ENCODE measurements around the gene MUCL3.
"Not testable (repeated sequence)": the region's sequence is repeated elsewhere in the genome, so short reads cannot be mapped to it uniquely, and the experiment has no call there.

The MUCL3 gene

GRCh38 chr6:30940361-30940986 lies at the start of gene MUCL3:
Gene MUCL3, plus strand, starts transcription at chr6:30940973. Its CDS starts 27 bp downstream, at chr6:30941000.
- DNase-seq (ENCODE audit: extremely low read depth in 1 of 2, low read depth in 1 of 2): no peak

- DNase-seq (ENCODE audit: extremely low read depth in 1 of 2, low read depth in 1 of 2): no peak
These were observed 49.4 kb upstream of the MUCL3 start for GRCh38 chr6:30891450-30891723.

- no peak for DNase-seq (ENCODE audit: extremely low read depth in 1 of 2, low read depth in 1 of 2)
These were observed 48.8 kb upstream of the MUCL3 start for GRCh38 chr6:30891816-30892538.

- DNase-seq (ENCODE audit: extremely low read depth in 1 of 2, low read depth in 1 of 2): no peak
These were observed 47.7 kb upstream of the MUCL3 start for GRCh38 chr6:30893001-30893591.

- DNase-seq (ENCODE audit: extremely low read depth in 1 of 2, low read depth in 1 of 2): no peak
These were observed 47.1 kb upstream of the MUCL3 start for GRCh38 chr6:30893666-30894065.

- no peak for DNase-seq (ENCODE audit: extremely low read depth in 1 of 2, low read depth in 1 of 2)
These were observed 46.4 kb upstream of the MUCL3 start for GRCh38 chr6:30894381-30894780.

GRCh38 chr6:30894935-30895334 lies 45.8 kb upstream of the MUCL3 start:
- DNase-seq (ENCODE audit: extremely low read depth in 1 of 2, low read depth in 1 of 2): no peak

GRCh38 chr6:30895343-30895742 lies 45.4 kb upstream of the MUCL3 start:
- no peak for DNase-seq (ENCODE audit: extremely low read depth in 1 of 2, low read depth in 1 of 2)

GRCh38 chr6:30896541-30896940 lies 44.2 kb upstream of the MUCL3 start:
- DNase-seq (ENCODE audit: extremely low read depth in 1 of 2, low read depth in 1 of 2): no peak

- no peak for DNase-seq (ENCODE audit: extremely low read depth in 1 of 2, low read depth in 1 of 2)
These were observed 42.9 kb upstream of the MUCL3 start for GRCh38 chr6:30897882-30898281.

GRCh38 chr6:30898750-30899360 lies 41.9 kb upstream of the MUCL3 start:
- no peak for DNase-seq (ENCODE audit: extremely low read depth in 1 of 2, low read depth in 1 of 2)

GRCh38 chr6:30900863-30901417 lies 39.8 kb upstream of the MUCL3 start:
- no peak for DNase-seq (ENCODE audit: extremely low read depth in 1 of 2, low read depth in 1 of 2)

GRCh38 chr6:30901436-30901835 lies 39.3 kb upstream of the MUCL3 start:
- DNase-seq (ENCODE audit: extremely low read depth in 1 of 2, low read depth in 1 of 2): no peak

- not testable (repeated sequence) for DNase-seq (ENCODE audit: extremely low read depth in 1 of 2, low read depth in 1 of 2)
These were observed 38.6 kb upstream of the MUCL3 start for GRCh38 chr6:30902196-30902595.

GRCh38 chr6:30902709-30903108 lies 38.1 kb upstream of the MUCL3 start:
- DNase-seq (ENCODE audit: extremely low read depth in 1 of 2, low read depth in 1 of 2): no peak

GRCh38 chr6:30903236-30903635 lies 37.5 kb upstream of the MUCL3 start:
- no peak for DNase-seq (ENCODE audit: extremely low read depth in 1 of 2, low read depth in 1 of 2)

- DNase-seq (ENCODE audit: extremely low read depth in 1 of 2, low read depth in 1 of 2): not testable (repeated sequence)
These were observed 33.4 kb upstream of the MUCL3 start for GRCh38 chr6:30907290-30907757.

GRCh38 chr6:30907758-30908591 lies 32.8 kb upstream of the MUCL3 start, which contains the start of gene GTF2H4:
Gene GTF2H4, plus strand, starts transcription at chr6:30908207.
- peak; percentile 88 to 97 for DNase-seq (ENCODE audit: extremely low read depth in 1 of 2, low read depth in 1 of 2)

GRCh38 chr6:30908700-30909099 lies 32.1 kb upstream of the MUCL3 start:
- no peak for DNase-seq (ENCODE audit: extremely low read depth in 1 of 2, low read depth in 1 of 2)

- not testable (repeated sequence) for DNase-seq (ENCODE audit: extremely low read depth in 1 of 2, low read depth in 1 of 2)
These were observed 30.3 kb upstream of the MUCL3 start for GRCh38 chr6:30910473-30910872.
